Stimulated activated CD8-positive, alpha-beta memory T cell treated with anti-CD3 and anti-CD28 coated beads, Interleukin-2, amount 100 ng/mL, for 48 hours (primary cell): ENCODE measurements around the gene DBT.
A peak's percentile ranks its signal among the peaks of the same experiment; 100 is the strongest.
"Not testable (repeated sequence)": the region's sequence is repeated elsewhere in the genome, so short reads cannot be mapped to it uniquely, and the experiment has no call there.

Source experiments
- DNase-seq, 2 donors: peaks; one replicate each; pipeline ENCODE4 v3.0.0-alpha.2; 2020; ENCODE audit warnings: low read depth in 2 of 2

Gene DBT

DNA sequence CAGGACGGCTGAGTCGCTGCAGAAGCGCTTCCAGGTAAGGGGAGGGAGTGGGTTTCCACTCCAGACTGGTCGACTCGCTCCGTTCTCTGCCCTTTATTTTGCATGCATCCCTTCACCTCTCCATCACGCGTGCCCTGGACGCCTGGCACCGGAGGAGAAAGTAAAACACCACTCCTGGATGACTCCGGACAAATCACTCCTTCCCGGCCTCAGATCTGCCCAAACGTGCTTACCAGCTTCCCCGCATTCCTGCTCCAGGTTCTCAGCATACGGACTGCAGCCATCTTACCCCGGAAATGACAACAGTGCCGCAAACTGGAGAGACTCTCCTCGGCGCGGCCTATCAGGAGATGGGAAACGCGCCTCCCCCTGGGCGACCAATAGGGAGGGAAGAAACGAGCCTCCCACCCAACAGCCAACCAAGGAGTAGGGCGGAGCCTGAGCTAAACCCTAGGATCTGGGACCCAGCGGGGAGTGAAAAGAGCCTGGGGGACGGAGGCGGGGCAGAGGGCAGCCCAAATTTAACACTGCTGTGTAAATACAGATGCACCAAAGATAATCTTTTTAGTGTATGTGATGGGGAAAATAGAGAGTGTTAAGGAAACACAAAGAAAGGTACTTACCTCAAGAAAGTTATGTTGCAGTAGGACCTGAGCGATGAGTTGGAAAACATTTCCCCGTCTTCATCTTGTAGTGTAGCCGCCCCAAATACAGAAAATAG lies at the start of gene DBT:
DBT (minus strand) TSS at position 298 of the 721 bp plus-strand sequence; CDS start at position 284, 14 bp downstream.
- DNase-seq, result peak; percentile 87 to 88

DNA sequence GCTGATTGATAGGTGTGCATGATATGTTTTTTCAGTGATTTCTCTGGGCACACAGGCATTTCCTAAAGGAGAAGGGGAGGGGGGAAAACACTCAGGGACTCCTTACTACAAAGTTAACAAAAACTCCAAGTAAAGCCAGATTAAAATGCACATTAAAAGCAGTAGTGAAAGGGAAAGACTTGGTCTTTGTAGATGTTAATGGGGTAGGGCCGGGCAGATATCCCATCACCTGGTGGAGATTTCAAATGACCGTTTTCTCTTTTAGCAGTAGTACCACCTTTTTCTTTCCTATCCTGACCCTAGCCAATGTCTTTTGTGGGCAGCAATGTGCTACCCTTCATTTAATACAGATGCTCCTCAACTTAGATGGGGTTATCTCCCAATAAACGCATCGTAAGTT lies 48.9 kb upstream of the DBT start:
- DNase-seq, result no peak

DNA sequence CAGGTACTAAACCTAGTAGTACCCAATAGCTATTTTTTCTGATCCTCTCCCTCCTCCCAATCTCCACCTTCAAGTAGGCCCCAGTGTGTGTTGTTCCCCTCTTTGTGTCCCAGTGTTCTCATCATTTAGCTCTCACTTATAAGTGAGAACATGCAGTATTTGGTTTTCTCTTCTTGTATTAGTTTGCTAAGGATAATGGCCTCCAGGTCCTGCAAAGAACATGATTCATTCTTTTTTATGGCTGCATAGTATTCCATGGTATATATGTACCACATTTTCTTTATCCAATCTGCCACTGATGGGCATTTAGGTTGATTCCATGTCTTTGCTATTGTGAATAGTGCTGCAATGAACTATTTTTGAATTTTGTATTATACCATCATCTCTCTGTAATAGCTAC lies 47.4 kb upstream of the DBT start:
- DNase-seq, result not testable (repeated sequence)

DNA sequence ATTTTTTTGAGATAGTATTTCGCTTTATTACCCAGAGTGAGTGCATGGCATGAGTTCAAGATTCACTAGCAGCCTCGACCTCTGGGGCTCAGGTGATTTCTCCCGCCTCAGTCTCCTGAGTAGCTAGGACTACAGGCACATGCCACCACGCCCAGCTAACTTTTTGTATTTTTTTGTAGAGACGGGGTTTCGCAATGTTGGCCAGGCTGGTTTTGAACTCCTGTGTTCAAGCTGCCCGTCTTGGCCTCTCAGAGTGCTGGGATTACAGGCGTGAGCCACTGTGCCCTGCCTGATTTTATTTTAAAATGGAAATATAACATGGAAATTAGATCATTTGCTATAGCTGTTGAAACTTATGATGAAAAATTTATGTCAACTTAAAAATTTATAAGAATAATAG lies 46.5 kb upstream of the DBT start:
- no peak for DNase-seq

DNA sequence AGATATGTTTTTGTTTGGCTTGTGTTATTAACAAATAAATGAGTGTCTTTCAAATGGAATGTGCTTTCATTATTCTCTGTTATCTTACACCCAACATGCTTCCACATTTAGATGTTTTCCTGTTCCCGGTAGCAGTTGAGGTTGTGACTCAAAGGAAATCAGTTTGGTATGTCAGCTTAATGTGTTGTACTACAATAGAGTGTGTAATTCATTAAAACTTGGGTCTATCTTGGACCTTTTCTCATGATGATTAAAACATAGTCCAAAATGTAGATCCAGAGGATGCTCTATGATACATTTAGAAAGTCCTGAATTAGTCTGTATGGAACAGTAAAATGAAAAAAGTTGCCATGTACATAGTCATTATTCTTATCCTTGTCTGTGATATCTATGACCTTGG lies 43.1 kb upstream of the DBT start:
- DNase-seq, result no peak

DNA sequence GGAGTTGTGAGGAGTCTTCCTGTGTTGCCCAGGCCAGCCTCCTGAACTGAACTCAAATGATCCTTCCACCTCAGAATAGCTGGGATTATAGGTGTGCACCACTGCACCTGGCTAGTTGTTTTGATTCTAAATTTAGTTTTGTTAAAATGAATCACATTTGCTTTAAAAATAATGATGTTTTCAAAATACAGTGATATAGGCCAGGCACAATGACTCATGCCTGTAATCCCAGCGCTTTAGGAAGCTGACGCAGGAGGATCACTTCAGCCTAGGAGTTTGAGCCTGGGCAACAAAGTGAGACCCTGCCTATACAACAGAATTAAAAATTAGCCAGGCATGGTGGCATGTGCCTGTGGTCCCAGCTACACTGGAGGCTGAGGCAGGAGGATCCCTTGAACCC lies 40.7 kb upstream of the DBT start:
- DNase-seq, result no peak

DNA sequence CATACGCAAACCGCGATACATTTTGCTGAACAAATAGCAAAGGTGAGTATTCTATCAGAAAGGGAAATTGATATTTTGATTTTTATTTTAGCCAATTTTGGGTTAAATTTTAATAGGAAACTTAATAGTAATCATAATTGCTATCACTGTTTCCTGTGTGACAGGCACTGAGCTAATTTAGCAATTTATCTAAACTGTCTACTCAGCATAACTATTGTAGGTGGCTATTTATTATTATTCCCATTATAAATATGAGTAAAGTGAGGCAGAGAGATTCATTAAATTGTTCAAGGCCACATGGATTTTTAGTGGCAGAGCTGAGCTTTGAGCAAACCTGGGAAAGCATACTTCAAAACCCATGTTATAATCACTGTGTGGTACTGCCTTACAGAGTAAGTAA lies 37.5 kb upstream of the DBT start:
- DNase-seq, result no peak

DNA sequence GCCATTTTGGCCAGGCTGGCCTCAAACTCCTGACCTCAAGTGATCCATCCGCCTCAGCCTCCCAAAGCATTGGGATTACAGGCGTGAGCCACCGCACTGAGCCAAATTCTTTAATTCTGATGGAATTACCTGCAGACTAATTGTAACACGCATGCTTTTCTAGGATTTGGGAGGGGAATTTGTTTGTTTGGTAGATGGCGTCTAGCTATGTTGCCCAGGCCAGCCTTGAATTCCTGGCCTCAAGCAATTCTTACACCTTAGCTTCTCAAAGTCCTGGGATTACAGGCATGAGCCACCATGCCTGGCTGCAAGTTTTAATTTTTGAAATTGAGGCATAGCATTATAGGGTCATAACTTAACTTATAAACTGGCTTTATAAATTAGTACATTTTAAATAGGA lies 35.0 kb upstream of the DBT start:
- DNase-seq, result no peak

DNA sequence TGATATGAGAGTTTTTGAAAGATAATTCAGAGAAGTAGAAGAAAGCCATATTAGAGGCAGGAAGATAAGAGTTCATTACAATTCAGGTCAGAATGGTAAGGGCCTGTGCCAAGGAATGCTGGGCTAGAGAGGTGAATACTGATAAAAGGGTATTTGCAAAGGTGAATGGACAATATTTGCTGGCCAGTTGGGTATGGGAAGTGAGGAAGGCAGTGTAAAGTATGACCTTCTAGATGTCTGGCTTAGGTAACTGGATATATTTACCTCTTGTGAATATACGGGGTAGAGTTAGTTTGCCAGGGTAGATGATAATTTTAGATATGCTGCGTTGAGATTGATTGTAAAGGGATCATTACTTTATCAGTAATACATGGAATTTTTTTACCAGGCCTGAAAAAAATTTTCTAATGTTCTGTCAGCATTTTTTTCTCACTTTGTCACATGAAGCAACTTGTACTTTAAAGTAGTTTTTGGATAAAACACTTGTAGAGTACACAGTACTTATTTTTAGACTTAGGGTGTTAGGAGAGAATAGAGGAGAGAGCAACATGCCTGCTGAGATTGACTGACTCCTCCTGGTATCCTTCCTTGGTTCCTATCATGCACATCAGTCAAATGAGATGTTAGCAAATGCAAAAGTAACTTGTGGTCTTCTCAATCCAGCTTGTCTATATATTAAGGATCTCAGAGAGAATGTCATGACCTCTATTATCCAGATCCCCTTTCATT lies 30.5 kb upstream of the DBT start:
- no peak for DNase-seq

DNA sequence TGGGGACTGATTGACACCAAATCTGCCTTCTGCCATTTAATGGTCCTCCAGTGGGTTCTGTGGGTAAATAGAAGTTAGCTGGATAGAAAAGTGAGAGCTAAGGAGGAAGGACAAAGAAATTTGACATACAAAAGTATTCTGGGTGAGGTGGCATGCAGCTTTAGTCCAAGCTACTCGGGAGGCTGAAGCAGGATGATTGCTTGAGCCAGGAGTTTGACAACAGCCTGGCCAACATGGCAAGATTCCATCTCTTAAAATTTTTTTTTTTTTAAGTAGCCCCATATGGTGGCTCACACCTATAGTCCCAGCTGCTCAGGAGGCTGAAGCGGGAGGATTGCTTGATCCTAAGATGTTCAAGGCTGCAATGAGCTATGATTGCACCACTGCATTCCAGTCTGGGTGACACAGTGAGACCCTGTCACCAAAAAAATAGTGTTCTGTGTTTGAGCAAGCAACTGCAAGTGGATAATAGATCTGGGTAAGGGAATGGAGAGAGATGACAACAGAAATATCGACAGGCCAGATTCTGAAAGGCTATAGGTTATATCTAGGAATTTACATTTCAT lies 29.8 kb upstream of the DBT start:
- no peak for DNase-seq

DNA sequence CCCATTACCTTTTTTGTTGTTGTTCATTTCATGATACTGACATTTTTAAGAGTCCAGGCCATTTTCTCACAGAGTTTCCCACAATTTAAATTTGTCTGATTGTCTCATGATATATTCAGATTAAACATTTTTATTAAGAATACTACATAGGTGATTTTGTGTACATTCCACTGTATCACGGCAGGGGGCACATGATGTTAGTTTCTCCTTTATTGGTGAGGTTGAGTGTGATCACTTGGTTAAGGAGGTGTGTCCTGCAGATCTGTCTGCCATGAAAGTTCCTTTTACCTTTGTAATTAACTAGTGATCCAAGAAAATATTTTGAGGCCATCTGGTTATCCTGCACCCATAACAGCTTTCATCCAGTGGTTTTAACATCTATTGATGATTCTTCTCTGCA lies 28.2 kb upstream of the DBT start:
- no peak for DNase-seq

DNA sequence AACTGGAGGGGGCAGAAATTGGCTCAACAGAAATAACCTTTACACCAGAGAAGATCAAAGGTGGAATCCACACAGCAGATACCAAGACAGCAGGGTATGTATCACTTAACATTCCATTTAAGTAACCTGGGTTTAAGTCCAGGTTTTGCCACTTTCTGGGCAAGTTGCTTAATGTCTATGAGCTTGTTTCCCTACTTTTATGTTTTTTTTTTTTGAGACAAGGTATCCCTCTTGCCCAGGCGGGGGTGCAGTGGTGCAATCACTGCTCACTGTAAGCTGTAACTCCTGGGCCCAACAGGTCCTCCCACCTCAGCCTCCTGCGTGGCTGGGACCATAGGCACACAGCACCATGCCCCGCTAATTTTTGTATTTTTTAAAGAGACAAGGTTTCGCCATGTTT lies 18.6 kb upstream of the DBT start:
- DNase-seq, result no peak

DNA sequence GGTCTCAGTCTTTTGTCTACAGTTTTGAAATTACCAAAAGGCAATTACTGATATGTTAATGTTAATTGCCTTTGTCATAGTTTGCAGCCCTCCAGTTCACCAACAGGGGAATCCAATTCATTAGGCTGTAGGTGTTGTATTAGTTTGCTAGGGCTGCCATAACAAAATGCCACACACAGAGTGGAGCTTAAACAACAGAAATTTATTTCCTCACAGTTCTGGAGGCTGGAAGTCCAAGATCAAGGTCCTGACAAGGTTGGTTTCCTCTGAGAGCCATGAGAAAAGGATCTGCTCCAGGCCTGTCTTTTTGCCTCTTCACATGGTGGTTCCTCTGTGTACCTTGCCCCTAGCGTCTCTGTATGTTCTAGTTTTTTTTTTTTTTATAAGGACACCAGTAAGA lies 17.6 kb upstream of the DBT start:
- DNase-seq, result no peak

DNA sequence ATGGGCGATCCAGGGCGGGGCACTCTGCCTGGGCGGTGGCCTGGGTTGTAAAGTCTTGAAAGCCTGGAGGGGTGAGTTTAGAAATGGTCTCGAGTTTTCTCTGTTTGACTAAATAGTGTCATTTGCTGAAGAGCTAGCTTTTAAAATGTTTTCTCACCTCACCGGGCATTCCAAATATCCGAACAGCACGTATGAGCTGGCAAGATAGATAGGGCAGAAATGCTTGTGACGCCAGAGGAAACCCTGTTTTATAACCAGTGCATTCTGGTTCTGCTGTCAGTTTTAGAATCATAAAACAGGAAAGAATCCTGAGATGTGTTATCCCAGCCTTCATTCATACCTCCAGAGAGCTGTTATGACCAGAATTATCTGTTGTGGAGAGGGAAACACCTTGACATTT lies 17.1 kb upstream of the DBT start:
- DNase-seq, result no peak

DNA sequence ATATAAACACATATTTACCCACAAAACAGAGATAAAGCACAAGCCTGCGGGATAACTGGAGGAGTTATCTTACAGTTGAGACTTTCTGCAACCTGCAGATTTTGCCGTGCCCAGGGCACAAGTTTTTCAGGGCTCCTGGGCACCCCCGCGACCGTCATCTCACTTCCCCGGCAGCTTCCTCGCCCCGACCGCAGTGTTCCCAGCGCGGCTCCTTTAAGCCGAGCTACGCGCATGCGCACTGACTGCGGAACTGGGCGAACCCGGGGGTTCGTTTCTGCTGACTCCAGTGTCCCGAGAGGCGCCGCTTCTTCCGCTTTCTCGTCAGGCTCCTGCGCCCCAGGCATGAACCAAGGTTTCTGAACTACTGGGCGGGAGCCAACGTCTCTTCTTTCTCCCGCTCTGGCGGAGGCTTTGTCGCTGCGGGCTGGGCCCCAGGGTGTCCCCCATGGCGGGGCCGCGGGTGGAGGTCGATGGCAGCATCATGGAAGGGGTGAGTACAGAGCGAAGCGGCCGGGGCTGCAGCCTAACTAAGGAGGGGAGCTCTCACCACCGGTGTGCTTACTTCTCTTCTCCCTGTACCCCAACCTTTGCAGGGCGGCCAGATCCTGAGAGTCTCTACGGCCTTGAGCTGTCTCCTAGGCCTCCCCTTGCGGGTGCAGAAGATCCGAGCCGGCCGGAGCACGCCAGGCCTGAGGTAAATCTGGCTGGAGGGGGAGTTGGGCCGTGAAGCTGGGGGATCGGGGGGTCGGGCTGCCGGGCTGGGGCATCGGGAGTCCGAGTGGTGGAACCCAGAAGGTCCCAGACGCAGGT lies 16.5 kb upstream of the DBT start, which contains the start of gene RTCA:
RTCA (plus strand) TSS at position 286 of the 810 bp plus-strand sequence; CDS start at position 446, 160 bp downstream.
- DNase-seq, result peak; percentile 91 to 94

DNA sequence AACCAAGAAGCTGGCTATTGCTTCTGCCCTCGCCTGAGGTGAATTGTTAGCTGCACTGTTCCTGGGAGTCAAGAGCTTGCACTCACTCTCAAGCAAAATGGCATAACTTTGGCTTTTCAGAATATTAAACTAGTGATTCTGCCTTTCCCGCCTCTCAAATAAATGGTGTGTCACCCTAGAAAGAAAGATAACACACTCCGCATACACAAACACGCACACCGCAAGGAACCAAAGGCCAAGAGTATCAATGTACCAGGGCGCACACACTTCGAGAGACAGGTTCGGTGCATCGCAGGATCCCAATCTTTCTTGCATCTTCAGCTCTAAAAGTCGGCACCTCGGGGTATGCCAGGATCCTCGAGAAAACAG lies 15.9 kb upstream of the DBT start:
- DNase-seq, result no peak

DNA sequence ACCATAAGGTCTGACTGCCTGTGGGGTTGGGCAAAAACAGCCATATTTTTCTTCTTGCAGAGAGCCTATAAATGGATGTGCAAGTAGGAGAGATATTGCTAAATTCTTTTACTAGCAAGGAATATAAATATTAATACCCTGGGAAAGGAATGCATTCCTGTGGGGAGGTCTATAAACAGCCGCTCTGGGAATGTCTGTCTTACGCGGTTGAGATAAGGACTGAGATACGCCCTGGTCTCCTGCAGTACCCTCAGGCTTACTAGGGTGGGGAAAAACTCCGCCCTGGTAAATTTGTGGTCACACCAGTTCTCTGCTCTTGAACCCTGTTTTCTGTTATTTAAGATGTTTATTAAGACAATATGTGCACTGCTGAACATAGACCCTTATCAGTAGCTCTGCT lies 14.4 kb upstream of the DBT start:
- DNase-seq, result not testable (repeated sequence)

DNA sequence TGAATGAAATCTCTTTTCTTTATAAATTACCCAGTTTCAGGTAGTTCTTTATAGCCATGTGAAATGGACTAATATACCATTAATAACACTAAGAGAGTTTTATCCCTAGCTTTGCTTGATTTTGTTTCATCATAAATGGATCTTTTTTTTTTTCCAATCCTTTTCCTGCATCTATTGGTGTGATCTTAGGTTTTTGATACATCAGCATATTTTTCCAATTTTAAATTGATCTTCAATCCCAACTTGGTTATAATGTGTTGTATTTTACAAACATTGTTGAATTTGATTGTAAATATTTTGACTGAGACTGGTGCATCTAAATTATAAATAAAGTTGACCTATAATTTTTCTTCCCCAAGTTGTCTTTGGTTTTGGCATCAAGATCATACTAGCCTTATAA lies 12.1 kb upstream of the DBT start:
- DNase-seq, result no peak

DNA sequence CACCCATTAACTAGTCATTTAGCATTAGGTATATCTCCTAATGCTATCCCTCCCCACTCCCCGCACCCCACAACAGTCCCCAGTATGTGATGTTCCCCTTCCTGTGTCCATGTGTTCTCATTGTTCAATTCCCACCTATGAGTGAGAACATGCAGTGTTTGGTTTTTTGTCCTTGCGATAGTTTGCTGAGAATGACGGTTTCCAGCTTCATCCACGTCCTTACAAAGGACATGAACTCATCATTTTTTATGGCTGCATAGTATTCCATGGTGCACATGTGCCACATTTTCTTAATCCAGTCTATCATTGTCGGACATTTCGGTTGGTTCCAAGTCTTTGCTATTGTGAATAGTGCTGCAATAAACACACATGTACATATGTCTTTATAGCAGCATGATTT lies 8.8 kb upstream of the DBT start:
- DNase-seq, result not testable (repeated sequence)

DNA sequence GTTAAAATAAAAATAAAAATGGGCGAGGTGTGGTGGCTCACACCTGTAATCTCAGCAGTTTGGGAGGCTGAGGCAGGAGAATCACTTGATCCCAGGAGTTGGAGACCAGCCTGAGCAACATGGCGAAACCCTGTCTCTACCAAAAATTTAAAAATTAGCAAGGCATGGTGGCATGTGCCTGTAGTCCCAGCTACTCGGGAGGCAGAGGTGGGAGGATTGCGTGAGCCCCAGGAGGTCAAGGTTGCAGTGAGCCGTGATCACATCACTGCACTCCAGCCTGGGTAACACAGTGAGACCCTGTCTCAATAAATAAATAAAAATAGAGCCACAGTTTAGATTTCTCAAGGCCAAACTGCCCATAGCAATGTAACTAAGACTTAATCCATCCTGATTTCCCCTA lies 6.6 kb upstream of the DBT start:
- DNase-seq, result not testable (repeated sequence)

DNA sequence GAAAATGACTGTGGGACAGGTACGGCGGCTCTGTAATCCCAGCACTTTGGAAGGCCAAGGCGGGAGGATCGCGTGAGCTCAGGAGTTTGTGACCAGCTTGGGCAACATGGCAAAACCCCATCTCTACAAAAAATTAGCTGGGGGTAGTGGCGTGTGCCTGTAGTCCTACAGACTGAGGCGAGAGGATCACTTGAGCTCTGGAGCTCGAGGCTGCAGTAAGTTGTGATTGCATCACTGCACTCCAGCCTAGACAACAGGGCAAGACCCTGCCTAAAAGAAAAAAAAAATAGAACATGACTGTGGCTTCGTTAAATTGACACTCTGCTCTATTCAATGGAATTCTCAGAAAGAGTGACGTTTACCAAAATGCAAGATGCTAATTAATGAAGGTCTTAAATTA lies 3.9 kb upstream of the DBT start:
- DNase-seq, result no peak

DNA sequence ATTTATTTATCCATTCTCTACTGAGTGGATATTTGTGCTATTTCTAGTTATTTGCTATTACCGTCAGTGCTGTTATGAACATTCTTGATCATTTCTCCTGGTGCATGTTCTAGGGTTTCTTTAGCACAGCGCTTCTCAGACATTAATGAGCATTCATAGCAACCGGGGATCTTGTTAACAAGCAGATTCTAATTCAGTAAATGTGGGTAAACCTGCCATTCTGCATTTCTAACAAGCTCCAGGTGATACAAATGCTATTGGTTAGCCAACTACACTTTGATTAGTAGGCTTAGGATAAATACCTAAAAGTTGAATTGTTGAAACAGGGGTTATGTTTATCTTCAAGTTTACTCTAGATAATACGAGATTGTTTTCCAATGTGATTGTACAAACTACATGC lies 3.3 kb upstream of the DBT start:
- no peak for DNase-seq
